MM.1S (cell line): Measurements from ENCODE around the gene TRABD2B.

ENCODE experiments used
- DNase-seq: peaks from one replicate; pipeline ENCODE4 v3.0.0-alpha.2; 2015
- H2AFZ ChIP-seq: fragments of 300-600 bp; sonication (generic); 2 replicates; pipeline ENCODE4 v1.6.0; 2016; ENCODE audit warnings: antibody characterized with exemption, low read length
- H3F3A ChIP-seq: fragments of 300-600 bp; sonication (generic); 2 replicates; pipeline ENCODE4 v1.6.1; 2016; ENCODE audit warnings: mild to moderate bottlenecking, antibody characterized with exemption, low read length, moderate library complexity, mixed read lengths; ENCODE audit not compliant: insufficient read depth
- H3K27ac ChIP-seq: fragments of 300-600 bp; sonication (generic); 2 replicates; pipeline ENCODE4 v1.5.1; 2016; ENCODE audit warnings: mild to moderate bottlenecking, low read length
- H3K27me3 ChIP-seq: fragments of 300-600 bp; sonication (generic); replicated peaks from 2 replicates; pipeline ENCODE4 v1.6.0; 2016; ENCODE audit warnings: low read length; ENCODE audit not compliant: insufficient read depth
- H3K36me3 ChIP-seq: fragments of 300-600 bp; sonication (generic); replicated peaks from 2 replicates; pipeline ENCODE4 v1.6.1; 2016; ENCODE audit warnings: mild to moderate bottlenecking, low read length, mixed read lengths; ENCODE audit not compliant: insufficient read depth
- H3K4me1 ChIP-seq: fragments of 300-600 bp; sonication (generic); 2 replicates; pipeline ENCODE4 v1.6.1; 2016; ENCODE audit warnings: low read length, mixed read lengths
- H3K4me2 ChIP-seq: fragments of 300-600 bp; sonication (generic); 2 replicates; pipeline ENCODE4 v1.6.0; 2016; ENCODE audit warnings: low read depth, low read length
- H3K4me3 ChIP-seq: fragments of 300-600 bp; sonication (generic); 2 replicates; pipeline ENCODE4 v1.5.1; 2016; ENCODE audit warnings: low read length, mixed read lengths
- H3K79me2 ChIP-seq: fragments of 300-600 bp; sonication (generic); 2 replicates; pipeline ENCODE4 v1.6.1; 2016; ENCODE audit warnings: mixed run types, low read length, mixed read lengths
- H3K9ac ChIP-seq: fragments of 300-600 bp; sonication (generic); 2 replicates; pipeline ENCODE4 v1.6.1; 2016; ENCODE audit warnings: low read length, mixed read lengths
- H3K9me2 ChIP-seq: fragments of 300-600 bp; sonication (generic); replicated peaks from 2 replicates; pipeline ENCODE4 v1.6.1; 2016; ENCODE audit warnings: mild to moderate bottlenecking, low read length, mixed read lengths; ENCODE audit not compliant: insufficient read depth
- H3K9me3 ChIP-seq: fragments of 300-600 bp; sonication (generic); replicated peaks from 2 replicates; pipeline ENCODE4 v1.6.1; 2016; ENCODE audit warnings: mild to moderate bottlenecking, low read length, mixed read lengths; ENCODE audit not compliant: insufficient read depth
- H4K20me1 ChIP-seq: fragments of 300-600 bp; sonication (generic); 2 replicates; pipeline ENCODE4 v1.6.1; 2016; ENCODE audit warnings: mild to moderate bottlenecking, low read length, moderate library complexity, mixed read lengths; ENCODE audit not compliant: insufficient read depth
- CTCF ChIP-seq: fragments of 300-600 bp; sonication (generic); IDR thresholded peaks from 2 replicates; pipeline ENCODE4 v1.5.1; 2016; ENCODE audit warnings: antibody characterized with exemption, low read length, mixed read lengths
- EZH2 ChIP-seq: fragments of 300-600 bp; sonication (generic); optimal IDR thresholded peaks from 2 replicates; pipeline ENCODE3; 2017; ENCODE audit warnings: low read depth, mild to moderate bottlenecking, antibody characterized with exemption, low read length, mixed read lengths
- EZH2phosphoT487 ChIP-seq: fragments of 300-600 bp; sonication (generic); IDR thresholded peaks from 2 replicates; pipeline ENCODE4 v1.6.1; 2018; ENCODE audit warnings: antibody characterized with exemption, low read length

TRABD2B gene

GRCh38 chr1:47865881-47866535 lies 131.2 kb downstream of the TRABD2B start:
- no peak overlapping the region for H3K9ac ChIP-seq
- H3F3A ChIP-seq, result no peaks in the 10 kb centered on the region
- no peak overlapping the region for H3K4me3 ChIP-seq
- TF ChIP-seq EZH2, result no peak
- TF ChIP-seq CTCF, result no peak
- no peak for TF ChIP-seq EZH2phosphoT487
- H4K20me1 ChIP-seq, result no peaks in the 10 kb centered on the region
- no peak overlapping the region for H2AFZ ChIP-seq
- no peaks in the 10 kb centered on the region for H3K9me2 ChIP-seq
- H3K27ac ChIP-seq, result no peak overlapping the region
- H3K79me2 ChIP-seq, result no peaks in the 10 kb centered on the region
- H3K4me1 ChIP-seq, result no peaks in the 10 kb centered on the region
- no peak for DNase-seq
- no peak overlapping the region for H3K4me2 ChIP-seq
- no peaks in the 10 kb centered on the region for H3K9me3 ChIP-seq
- H3K36me3 ChIP-seq, result no peaks in the 10 kb centered on the region
- H3K27me3 ChIP-seq, result no peaks in the 10 kb centered on the region

GRCh38 chr1:47859092-47859743 lies 138.0 kb downstream of the TRABD2B start:
- TF ChIP-seq CTCF (no peak), EZH2phosphoT487 (no peak), EZH2 (no peak)
- no peak overlapping the region for H3K9ac ChIP-seq
- no peak overlapping the region for H3K4me2 ChIP-seq

GRCh38 chr1:47856996-47857395 lies 140.2 kb downstream of the TRABD2B start:
- DNase-seq, result no peak
- TF ChIP-seq CTCF (no peak), EZH2phosphoT487 (no peak), EZH2 (no peak)
- no peaks in the 10 kb centered on the region for H3K4me1 ChIP-seq
- no peak overlapping the region for H3K4me3 ChIP-seq
- H3K36me3 ChIP-seq, result no peaks in the 10 kb centered on the region
- no peaks in the 10 kb centered on the region for H3K9me2 ChIP-seq
- H3K9ac ChIP-seq, result no peak overlapping the region
- no peaks in the 10 kb centered on the region for H3K27me3 ChIP-seq
- H4K20me1 ChIP-seq, result no peaks in the 10 kb centered on the region
- no peaks in the 10 kb centered on the region for H3K79me2 ChIP-seq
- H3K9me3 ChIP-seq, result no peaks in the 10 kb centered on the region
- H3K4me2 ChIP-seq, result no peak overlapping the region
- no peaks in the 10 kb centered on the region for H3F3A ChIP-seq
- no peak overlapping the region for H3K27ac ChIP-seq
- H2AFZ ChIP-seq, result no peak overlapping the region

More at GRCh38 chr1:47859092-47859743, 138.0 kb downstream of the TRABD2B start:
- Histone ChIP-seq H2AFZ (no peak overlapping the region), H3K9me2 (no peaks in the 10 kb centered on the region), H4K20me1 (no peaks in the 10 kb centered on the region), H3K4me1 (no peaks in the 10 kb centered on the region), H3K36me3 (no peaks in the 10 kb centered on the region), H3K9me3 (no peaks in the 10 kb centered on the region), H3K79me2 (no peaks in the 10 kb centered on the region), H3K4me3 (no peak overlapping the region), H3K27ac (no peak overlapping the region), H3F3A (no peaks in the 10 kb centered on the region), H3K27me3 (no peaks in the 10 kb centered on the region)
- peak; percentile 41 for DNase-seq
